ENCODE measurements around the gene SPC24. TPM values are rescaled to one million over a fixed set of nuclear protein-coding genes. Genes with fewer than 3 reads are reported as not detected.
"Not testable (repeated sequence)": the region's sequence is repeated elsewhere in the genome, so short reads cannot be mapped to it uniquely, and the experiment has no call there.

The SPC24 gene
- total and polyA plus RNA-seq, 12 donors = 0.60 to 16.5 (median 4.2) TPM

DNA sequence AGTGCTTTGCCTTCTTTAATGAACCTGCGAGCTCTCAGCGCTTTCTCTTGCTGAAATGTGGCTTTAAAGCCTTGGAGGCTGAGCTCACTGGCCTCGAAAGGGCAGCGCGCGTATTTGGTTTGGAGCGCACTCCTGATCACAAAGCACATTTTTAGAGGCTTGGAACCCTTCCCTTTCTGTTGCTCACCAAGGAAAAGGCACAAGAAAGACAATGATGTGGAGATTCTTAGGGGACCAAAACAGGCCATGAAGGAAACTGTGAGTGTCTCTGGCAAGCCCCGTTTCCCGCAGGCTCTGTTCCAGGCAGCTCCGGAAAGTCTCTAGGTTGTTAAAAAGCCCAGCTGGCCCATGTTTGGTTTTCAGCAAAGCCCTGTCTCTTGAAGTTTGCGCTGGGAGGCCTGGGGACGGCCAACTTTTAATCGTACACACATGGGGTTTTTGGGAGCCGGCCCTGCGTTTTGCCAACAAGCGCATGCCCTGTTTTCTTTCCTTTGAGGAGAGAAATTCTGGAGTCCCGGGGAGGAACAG, 9.4 kb upstream of the SPC24 start:
- DNase-seq = peak in 3 of 7 donors; percentile 55 to 76 (median 56)
- no peak overlapping the region for H3K4me3 ChIP-seq
- WGBS, 4 donors = 48 to 80% (median 77%) methylated on average over 12 to 17 of the region's 17 CpGs
- peaks cover 0 to 37% of the 10 kb centered on the region in 2 donors for H3K36me3 ChIP-seq (replicated peaks in 1 of 2)
- no peaks in the 10 kb centered on the region for H3K9me3 ChIP-seq (replicated peaks in 1 of 3)
- H3K4me1 ChIP-seq (replicated peaks in 1 of 2) = peaks cover 0 to 5% of the 10 kb centered on the region in 2 donors
- peak overlapping the region in 3 of 5 donors; percentile 14 to 81 (median 67) for H3K27ac ChIP-seq
- H3K27me3 ChIP-seq = no peaks in the 10 kb centered on the region
- no peak for TF ChIP-seq POLR2A (IDR thresholded peaks at IDR 0.05)
- no peak for TF ChIP-seq CTCF (IDR thresholded peaks at IDR 0.05)
- intact Hi-C loops (cut with DNase I) = no loop called here

GRCh38 chr19:11164296-11164695, 8.7 kb upstream of the SPC24 start:
- intact Hi-C loops (cut with DNase I) = no loop called here
- H3K4me3 ChIP-seq = no peak overlapping the region
- H3K4me1 ChIP-seq (replicated peaks in 1 of 2) = peaks cover under 1 to 12% of the 10 kb centered on the region in 2 donors
- H3K27ac ChIP-seq = peak overlapping the region in 2 of 5 donors; percentile 67 to 81
- WGBS, 4 donors = 74 to 84% (median 78%) methylated on average over 11 of the region's 11 CpGs
- no peak for TF ChIP-seq CTCF (IDR thresholded peaks at IDR 0.05)
- TF ChIP-seq POLR2A (IDR thresholded peaks at IDR 0.05) = no peak
- no peaks in the 10 kb centered on the region for H3K9me3 ChIP-seq (replicated peaks in 1 of 3)
- H3K27me3 ChIP-seq = no peaks in the 10 kb centered on the region
- H3K36me3 ChIP-seq (replicated peaks in 1 of 2) = peaks cover 0 to 30% of the 10 kb centered on the region in 2 donors
- no peak for DNase-seq

DNA sequence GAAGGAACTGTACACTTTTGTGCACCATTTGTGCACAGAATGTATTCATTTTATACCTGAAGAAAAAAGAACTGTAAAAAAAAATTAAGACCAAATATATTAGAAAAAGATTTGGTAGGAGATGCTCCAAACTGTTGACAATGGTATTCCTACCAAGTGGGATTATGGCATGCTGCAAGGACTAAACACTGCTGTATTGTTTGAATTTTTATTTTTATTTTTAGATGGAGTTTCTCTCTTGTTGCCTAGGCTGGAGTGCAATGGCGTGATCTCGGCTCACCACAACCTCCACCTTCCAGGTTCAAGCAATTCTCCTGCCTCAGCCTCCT, 4.8 kb upstream of the SPC24 start:
- H3K9me3 ChIP-seq (replicated peaks in 1 of 3); intact Hi-C loops (cut with DNase I); H3K27me3 ChIP-seq; DNase-seq; H3K36me3 ChIP-seq (replicated peaks in 1 of 2); H3K4me3 ChIP-seq: not testable (repeated sequence)
- Histone ChIP-seq H3K27ac (peak overlapping the region in 3 of 5 donors; percentile 40 to 76 (median 75)), H3K4me1 (replicated peaks in 1 of 2) (peaks cover 17 to 46% of the 10 kb centered on the region in 2 donors)
- WGBS, 4 donors = 93 to 100% (median 99%) methylated on average over 2 of the region's 2 CpGs

DNA sequence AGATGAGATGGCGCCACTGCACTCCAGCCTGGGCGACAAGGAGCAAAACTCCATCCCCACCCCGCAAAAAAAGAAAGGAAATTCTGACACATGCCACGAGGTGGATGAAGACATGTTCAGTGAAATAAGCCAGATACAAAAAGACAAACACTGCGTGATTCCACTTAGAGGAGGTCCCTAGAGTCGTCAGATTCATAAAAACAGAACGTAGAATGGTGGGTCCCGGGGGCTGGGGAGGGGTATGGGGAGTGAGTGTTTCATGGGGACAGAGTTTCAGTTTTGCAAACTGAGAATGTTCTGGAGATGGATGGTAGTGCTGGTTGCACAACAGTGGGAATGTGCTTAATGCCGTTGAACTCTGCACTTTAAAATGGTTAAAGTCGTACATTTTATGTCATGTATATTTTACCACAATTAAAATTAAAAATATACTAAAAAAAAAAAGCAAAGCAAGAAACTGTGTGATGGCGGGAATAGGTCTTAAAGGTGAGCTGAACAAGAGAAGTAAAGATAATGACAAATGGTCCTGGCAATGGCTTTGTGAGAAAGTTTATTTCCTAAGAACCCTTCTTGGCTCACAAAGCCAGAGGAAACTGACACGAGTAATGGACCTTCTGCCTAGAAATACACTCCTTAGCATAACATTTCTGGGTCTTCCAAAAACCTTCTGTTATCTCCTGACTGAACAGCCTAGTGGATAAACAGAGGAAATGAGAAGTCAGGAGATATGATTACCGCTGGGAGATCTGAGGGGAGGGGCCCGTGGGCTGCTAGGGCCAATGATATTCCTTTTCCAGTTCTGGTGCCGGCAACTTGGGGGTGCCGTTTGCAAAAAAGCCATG, 4.2 kb upstream of the SPC24 start:
- 51 to 60% (median 55%) methylated on average over 16 of the region's 16 CpGs for WGBS, 4 donors
- Histone ChIP-seq H3K4me3 (no peak overlapping the region), H3K9me3 (replicated peaks in 1 of 3) (no peaks in the 10 kb centered on the region), H3K27ac (peak overlapping the region in 3 of 5 donors; percentile 40 to 76 (median 75)), H3K36me3 (replicated peaks in 1 of 2) (no peaks in the 10 kb centered on the region), H3K27me3 (no peaks in the 10 kb centered on the region), H3K4me1 (replicated peaks in 1 of 2) (peaks cover 17 to 50% of the 10 kb centered on the region in 2 donors)
- TF ChIP-seq CTCF (IDR thresholded peaks at IDR 0.05) (peak in 3 of 6 experiments; percentile 22 to 32 (median 29)), POLR2A (IDR thresholded peaks at IDR 0.05) (no peak)
- DNase-seq = peak in 1 of 7 donors; percentile 32
- intact Hi-C loops (cut with DNase I) = no loop called here
